ENCODE measurements around the gene BTBD19. TPM values are rescaled to one million over a fixed set of nuclear protein-coding genes. Genes with fewer than 3 reads are reported as not detected.
"Not testable (repeated sequence)": the region's sequence is repeated elsewhere in the genome, so short reads cannot be mapped to it uniquely, and the experiment has no call there.

BTBD19 gene
- total and polyA plus RNA-seq, 9 of the 15 experiments (the other 6 are each of a cell fraction or from before 2014, with no cell fraction given), result 0.22 to 2.0 (median 0.95) TPM

DNA sequence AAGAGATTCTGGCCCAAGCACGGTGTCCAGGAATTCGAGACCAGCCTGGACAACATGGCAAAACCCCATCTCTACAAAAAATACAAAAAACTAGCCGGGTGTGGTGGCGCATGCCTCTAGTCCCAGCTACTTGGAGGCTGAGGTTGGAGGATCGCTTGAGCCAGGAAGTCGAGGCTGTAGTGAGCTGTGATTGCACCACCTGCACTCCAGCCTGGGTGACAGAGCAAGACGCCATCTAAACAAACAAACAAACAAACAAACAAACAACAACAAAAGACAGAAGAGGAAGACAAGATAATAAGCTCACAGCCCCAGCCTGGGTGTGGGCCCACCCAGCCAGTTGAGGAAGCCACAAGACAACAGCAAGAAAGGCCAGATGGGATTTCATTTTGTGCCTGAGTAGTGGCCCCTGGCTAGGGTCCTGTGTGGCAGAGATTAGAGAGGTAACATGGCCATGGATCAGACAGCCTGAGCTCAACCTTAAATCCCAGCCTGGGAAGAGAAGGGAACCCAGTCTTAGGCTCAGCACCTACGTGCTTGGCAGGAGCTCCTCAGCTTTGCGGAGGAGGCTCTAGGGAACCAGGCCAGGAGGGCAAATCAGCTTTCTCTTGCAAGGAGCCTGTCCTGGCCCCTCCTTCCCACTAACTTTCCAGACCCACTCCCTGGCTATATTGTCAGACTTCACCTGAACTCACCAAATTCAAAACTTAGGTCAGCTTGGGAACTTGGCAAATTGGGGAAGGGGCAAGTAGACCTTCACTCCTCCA, 15.4 kb upstream of the BTBD19 start (continued):
- TF ChIP-seq, protein P1, sequence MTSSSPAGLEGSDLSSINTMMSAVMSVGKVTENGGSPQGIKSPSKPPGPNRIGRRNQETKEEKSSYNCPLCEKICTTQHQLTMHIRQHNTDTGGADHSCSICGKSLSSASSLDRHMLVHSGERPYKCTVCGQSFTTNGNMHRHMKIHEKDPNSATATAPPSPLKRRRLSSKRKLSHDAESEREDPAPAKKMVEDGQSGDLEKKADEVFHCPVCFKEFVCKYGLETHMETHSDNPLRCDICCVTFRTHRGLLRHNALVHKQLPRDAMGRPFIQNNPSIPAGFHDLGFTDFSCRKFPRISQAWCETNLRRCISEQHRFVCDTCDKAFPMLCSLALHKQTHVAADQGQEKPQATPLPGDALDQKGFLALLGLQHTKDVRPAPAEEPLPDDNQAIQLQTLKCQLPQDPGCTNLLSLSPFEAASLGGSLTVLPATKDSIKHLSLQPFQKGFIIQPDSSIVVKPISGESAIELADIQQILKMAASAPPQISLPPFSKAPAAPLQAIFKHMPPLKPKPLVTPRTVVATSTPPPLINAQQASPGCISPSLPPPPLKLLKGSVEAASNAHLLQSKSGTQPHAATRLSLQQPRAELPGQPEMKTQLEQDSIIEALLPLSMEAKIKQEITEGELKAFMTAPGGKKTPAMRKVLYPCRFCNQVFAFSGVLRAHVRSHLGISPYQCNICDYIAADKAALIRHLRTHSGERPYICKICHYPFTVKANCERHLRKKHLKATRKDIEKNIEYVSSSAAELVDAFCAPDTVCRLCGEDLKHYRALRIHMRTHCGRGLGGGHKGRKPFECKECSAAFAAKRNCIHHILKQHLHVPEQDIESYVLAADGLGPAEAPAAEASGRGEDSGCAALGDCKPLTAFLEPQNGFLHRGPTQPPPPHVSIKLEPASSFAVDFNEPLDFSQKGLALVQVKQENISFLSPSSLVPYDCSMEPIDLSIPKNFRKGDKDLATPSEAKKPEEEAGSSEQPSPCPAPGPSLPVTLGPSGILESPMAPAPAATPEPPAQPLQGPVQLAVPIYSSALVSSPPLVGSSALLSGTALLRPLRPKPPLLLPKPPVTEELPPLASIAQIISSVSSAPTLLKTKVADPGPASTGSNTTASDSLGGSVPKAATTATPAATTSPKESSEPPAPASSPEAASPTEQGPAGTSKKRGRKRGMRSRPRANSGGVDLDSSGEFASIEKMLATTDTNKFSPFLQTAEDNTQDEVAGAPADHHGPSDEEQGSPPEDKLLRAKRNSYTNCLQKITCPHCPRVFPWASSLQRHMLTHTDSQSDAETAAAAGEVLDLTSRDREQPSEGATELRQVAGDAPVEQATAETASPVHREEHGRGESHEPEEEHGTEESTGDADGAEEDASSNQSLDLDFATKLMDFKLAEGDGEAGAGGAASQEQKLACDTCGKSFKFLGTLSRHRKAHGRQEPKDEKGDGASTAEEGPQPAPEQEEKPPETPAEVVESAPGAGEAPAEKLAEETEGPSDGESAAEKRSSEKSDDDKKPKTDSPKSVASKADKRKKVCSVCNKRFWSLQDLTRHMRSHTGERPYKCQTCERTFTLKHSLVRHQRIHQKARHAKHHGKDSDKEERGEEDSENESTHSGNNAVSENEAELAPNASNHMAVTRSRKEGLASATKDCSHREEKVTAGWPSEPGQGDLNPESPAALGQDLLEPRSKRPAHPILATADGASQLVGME (CRISPR knock-in tag; IDR thresholded peaks at IDR 0.05), result no peak
- TF ChIP-seq, protein P2, sequence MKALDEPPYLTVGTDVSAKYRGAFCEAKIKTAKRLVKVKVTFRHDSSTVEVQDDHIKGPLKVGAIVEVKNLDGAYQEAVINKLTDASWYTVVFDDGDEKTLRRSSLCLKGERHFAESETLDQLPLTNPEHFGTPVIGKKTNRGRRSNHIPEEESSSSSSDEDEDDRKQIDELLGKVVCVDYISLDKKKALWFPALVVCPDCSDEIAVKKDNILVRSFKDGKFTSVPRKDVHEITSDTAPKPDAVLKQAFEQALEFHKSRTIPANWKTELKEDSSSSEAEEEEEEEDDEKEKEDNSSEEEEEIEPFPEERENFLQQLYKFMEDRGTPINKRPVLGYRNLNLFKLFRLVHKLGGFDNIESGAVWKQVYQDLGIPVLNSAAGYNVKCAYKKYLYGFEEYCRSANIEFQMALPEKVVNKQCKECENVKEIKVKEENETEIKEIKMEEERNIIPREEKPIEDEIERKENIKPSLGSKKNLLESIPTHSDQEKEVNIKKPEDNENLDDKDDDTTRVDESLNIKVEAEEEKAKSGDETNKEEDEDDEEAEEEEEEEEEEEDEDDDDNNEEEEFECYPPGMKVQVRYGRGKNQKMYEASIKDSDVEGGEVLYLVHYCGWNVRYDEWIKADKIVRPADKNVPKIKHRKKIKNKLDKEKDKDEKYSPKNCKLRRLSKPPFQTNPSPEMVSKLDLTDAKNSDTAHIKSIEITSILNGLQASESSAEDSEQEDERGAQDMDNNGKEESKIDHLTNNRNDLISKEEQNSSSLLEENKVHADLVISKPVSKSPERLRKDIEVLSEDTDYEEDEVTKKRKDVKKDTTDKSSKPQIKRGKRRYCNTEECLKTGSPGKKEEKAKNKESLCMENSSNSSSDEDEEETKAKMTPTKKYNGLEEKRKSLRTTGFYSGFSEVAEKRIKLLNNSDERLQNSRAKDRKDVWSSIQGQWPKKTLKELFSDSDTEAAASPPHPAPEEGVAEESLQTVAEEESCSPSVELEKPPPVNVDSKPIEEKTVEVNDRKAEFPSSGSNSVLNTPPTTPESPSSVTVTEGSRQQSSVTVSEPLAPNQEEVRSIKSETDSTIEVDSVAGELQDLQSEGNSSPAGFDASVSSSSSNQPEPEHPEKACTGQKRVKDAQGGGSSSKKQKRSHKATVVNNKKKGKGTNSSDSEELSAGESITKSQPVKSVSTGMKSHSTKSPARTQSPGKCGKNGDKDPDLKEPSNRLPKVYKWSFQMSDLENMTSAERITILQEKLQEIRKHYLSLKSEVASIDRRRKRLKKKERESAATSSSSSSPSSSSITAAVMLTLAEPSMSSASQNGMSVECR (CRISPR knock-in tag; IDR thresholded peaks at IDR 0.05), result 0 out of 2 replicates have a peak, but pooled peaks have one; percentile 42
- no peak for TF ChIP-seq SMARCA4 (IDR thresholded peaks at IDR 0.05)
- TF ChIP-seq ETV5 (CRISPR knock-in tag; IDR thresholded peaks at IDR 0.05; ENCODE audit: low read depth), result 0 out of 2 replicates have a peak, but pooled peaks have one; percentile 55
- TF ChIP-seq, protein P3, sequence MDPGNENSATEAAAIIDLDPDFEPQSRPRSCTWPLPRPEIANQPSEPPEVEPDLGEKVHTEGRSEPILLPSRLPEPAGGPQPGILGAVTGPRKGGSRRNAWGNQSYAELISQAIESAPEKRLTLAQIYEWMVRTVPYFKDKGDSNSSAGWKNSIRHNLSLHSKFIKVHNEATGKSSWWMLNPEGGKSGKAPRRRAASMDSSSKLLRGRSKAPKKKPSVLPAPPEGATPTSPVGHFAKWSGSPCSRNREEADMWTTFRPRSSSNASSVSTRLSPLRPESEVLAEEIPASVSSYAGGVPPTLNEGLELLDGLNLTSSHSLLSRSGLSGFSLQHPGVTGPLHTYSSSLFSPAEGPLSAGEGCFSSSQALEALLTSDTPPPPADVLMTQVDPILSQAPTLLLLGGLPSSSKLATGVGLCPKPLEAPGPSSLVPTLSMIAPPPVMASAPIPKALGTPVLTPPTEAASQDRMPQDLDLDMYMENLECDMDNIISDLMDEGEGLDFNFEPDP (CRISPR knock-in tag; IDR thresholded peaks at IDR 0.05), result no peak

DNA sequence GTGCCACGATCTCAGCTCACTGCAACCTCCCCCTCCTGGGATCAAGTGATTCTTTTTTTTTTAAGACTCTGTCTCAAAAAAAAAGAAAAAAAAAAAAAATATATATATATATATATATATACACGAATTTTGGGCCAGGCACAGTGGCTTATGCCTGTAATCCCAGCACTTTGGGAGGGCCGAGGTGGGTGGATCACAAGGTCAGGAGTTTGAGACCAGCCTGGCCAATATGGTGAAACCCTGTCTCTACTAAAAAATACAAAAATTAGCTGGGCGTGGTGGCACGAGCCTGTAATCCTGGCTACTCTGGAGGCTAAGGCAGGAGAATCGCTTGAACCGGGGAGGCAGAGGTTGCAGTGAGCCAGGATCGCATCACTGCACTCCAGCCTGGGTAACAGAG, 10.4 kb upstream of the BTBD19 start:
- H3K9ac ChIP-seq (ENCODE audit: insufficient read depth in 1 of 2, low read depth in 2 of 2, low read length in 2 of 2); DNase-seq (ENCODE audit: extremely low read depth in 1 of 4, low spot score in 3 of 4); ATAC-seq; H3K9me1 ChIP-seq (ENCODE audit: control insufficient read depth, insufficient read depth, low read length); H4K20me1 ChIP-seq (replicated peaks; ENCODE audit: control insufficient read depth, insufficient read depth, low read length); CTCF ChIA-PET (ENCODE audit: low intra/inter-chr PET ratio); FAIRE-seq; BruUV-seq (replicated peaks); H3K27me3 ChIP-seq (ENCODE audit: control insufficient read depth in 2 of 2, insufficient read depth in 2 of 2, low read length in 2 of 2); H3K9me3 ChIP-seq (replicated peaks; ENCODE audit: control insufficient read depth, insufficient read depth, low read depth, low read length); H3K27ac ChIP-seq (ENCODE audit: extremely low read depth, low read depth, low read length); intact Hi-C loops (cut with micrococcal nuclease); H3K4me2 ChIP-seq (ENCODE audit: insufficient read depth, low read length); H3K4me3 ChIP-seq: not testable (repeated sequence)
- peaks cover 31 to 47% of the 10 kb centered on the region in 2 experiments for H3K4me1 ChIP-seq (replicated peaks in 1 of 2; ENCODE audit: control insufficient read depth in 2 of 2, insufficient read depth in 2 of 2, low read length in 2 of 2)
- H3K79me2 ChIP-seq (ENCODE audit: control insufficient read depth, insufficient read depth, low read length), result peaks cover 20% of the 10 kb centered on the region
- peaks cover 12% of the 10 kb centered on the region for H3K36me3 ChIP-seq (ENCODE audit: control insufficient read depth, insufficient read depth, low read length)
- WGBS (ENCODE audit: insufficient coverage, low coverage, missing lambda C conversion rate), result 75% methylated on average over 7 of the region's 8 CpGs
- H2AFZ ChIP-seq (ENCODE audit: low read depth, low read length), result peak overlapping the region; percentile 72
- POLR2A ChIA-PET, result interaction anchor here (1.1 to 16.9 kb wide), 5 partner anchors 10 to 214 kb away, joined by 5 to 594 read pairs (median 8); partner anchors contain the start of genes BTBD19 and UROD
- in situ Hi-C loops (cut with MboI), result loop anchor here (10.0 kb wide), 1 partner anchor 507 kb away; no protein-coding TSS in a partner anchor

Data from K562 (cell line).